T-helper 2 cell (primary cell): ENCODE results near the gene BMF.
A peak's percentile ranks its signal among the peaks of the same experiment; 100 is the strongest.

Source experiments
- DNase-seq, 5 experiments: peaks; one replicate each; pipeline versions ENCODE4 v3.0.0 to v3.0.0-alpha.2; 2012 to 2022

BMF gene

DNA sequence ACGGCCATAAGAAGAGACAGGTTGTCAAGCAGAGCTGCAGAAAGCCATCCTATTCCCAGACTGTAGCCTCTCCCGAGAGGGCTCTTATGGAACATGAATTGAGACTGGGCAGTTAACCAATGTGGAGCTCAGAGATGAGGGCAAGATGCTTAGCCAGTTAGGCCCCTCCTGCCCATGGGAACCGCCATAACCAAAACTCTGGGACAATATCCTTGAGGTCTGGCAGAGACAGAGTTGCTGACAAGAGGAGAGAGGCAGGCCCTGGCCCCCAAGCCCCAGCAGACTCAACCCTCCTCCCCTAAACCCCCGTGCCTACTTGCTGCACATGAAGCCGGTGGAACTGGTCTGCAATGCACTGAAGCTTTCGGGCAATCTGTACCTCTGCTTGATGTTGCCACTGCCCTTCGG, 4.8 kb downstream of the BMF start:
- no peak for DNase-seq

DNA sequence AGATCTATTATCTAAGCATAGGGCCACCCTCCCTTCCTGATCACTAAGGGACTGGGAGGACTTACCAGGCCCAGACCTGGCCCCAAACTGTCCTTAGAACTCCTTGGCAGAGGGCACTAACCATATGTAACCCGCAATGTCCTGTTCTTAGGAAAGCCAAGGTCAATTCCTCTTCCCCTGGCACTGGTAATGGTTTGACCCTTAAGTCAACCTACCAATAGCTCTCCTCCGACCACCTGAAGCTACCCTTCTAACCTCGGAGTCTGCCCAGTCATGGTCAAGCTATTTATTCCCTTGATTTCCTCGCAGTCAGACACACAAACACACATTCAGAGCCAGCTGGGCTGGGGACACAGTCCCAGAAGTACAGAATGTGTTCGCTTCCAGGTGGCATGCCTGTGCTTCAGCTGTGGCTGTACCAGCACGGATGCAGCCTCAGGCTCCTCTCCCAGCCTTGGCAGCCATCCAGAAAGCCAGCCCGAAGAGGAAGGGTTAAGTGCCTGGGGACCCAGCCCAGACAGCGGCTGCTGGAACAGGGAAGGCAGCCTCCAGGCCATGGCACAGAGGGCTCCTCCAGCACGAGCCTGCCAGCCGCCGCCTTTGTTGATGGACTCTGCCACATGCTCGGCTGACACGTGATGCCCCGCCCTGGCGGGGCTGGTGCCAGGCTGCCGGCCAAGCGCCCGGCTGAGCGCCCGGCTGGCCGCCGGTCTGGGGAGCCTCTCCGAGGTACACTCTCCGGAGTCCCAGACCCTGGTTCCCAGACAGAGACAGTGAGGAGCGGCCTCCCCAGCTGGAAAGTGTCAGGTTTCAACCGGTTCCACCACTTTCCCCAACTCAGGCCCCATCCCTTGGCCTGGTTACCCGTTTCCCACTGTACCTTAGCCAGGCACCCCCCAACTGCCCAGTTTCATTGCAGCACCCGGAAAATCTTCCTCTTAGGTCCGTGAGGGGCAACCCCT, 5.5 kb downstream of the BMF start:
- DNase-seq: no peak

DNA sequence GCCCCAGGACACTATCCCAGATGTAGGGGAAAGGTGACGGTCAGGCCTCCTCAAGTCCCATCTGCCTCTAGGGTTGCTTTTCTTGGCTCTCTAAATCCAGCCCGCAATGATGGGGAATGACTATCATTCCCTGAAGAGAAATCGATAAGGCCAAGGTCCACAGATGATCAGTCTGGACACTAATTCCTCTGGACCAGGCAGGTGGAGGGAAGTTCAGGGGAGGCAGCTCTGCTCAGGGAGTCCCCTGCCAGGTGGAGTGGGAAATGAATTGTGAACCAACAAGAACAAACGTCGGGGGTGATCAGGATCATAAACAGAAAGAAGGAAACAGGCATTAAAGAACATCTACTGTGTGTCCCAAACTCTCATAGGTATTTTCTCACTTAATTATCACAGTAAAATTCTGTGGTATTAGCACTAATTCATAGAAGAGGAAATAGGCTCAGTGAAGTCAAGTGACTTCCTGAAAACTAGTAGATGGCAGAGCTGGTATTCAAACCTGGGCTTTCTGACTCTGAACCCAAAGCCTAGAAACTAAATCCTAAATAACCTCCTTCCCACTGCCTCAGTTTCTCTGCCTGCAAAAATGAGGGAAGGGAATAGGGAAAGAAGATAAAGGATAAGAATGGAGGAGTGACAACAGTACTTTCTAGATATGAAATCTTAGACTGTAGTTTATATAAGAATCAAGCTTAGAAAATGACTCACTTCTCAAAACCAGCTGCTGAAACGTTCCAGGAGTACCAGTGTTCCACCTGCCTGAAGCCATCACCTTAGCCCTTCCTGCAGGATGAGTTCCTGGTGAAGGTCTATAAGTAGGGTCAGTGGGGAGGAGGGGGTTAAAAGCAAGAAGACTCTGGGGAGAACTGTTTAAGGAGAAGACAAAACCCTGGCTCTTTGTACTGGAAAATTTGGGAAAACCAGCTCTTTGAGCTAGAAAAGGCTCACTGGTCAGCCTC, 7.5 kb downstream of the BMF start:
- DNase-seq: no peak

DNA sequence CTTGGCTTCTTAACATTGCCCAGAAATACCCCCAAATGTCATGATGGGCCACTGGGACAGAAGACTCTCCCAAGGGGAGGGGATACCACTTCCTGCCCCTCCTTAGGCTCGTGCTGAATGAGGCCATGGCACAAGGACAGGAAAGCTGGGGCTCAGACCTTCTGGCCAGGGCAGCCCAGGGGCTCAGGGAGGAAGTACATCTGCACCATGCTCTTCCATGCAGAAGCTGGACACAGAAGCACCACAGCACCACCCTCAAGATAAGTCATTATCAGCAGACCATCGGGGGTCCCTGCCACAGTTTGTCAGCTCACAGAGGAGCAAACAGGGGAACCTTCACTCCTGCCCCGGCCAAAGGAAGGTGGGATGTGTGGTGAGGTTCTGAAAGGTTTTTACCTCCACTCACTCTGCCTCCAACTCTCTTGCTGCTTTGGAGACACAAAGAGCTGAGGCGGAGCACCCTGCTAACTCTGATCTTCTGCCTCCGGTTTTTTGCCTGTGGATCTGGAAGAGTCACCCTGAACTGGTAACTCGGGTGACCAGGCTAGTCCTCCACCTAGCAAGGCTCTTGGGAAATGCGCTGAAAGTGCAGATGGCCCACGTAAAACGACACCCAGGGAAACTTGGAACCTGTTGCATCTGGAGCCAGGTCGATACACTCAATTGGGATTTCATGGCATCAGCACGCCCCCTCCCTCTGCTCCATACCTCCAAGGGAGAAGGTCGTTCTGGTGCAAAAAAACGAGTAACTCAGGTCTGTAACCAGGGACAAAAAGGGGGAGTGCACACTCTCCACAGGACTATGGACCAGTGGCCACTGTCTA, 8.3 kb downstream of the BMF start:
- DNase-seq: no peak

DNA sequence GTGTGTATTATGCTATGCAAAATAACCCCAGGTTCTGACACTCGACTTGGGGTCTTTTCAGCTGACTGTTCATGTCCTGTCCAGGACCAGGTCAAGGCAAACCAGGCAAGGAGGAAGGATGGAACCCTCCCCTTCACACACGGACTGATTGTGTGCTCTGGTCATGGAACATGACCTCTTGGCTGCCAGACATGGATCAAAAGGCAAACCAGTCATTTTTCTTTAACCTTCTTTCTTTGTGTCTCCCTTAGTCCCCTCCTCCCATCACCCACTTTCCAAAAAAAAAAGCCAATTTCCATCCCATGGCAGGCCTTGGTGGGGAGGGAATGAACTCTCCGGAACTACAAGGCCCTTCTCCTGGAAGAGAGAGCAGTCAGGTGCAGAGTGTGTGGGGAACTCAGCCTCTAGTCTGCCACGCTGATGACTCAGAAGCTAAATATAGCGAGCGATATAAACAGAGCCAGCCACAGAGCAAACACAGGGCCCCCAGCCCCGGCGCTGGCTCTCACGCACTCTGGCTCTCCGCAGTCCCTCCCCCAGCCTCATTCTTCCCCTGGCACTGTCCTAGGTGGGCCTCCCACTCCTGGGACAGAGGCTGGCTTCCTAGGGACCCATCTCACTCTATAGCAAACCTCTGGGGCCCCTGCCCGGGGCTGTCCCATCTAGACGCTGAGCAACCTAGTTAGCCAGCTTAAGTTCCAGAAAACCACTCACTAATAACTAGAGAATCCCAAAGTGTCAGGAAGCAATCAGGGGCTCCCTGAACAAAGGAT, 10.0 kb downstream of the BMF start:
- DNase-seq: peak in 3 of 5 experiments; percentile 21 to 89 (median 44)

DNA sequence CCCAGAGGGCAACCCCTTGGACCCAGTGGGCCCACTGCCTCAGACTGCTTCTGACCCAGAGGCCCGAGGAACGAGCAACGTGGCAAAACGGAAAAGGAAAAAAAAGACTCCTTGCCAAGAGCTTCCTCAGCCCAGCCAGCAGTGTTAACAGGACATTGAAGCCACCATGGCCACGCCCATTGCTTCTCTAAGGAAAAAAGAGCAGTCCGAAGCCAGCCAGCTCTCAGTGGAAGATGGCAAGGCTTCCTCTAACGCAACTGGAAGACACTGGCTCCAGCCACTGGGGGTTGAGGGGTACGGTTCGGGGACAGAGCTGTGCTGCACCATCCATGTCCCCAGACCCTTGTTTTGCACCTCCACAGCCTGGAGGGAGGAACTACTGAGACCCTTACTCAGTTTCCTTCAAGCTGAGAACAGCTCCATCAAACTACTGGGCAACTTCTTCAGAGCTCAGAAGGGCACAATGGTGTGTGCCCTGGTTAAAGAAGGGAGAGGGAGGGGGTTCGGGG, 10.7 kb downstream of the BMF start:
- no peak for DNase-seq

DNA sequence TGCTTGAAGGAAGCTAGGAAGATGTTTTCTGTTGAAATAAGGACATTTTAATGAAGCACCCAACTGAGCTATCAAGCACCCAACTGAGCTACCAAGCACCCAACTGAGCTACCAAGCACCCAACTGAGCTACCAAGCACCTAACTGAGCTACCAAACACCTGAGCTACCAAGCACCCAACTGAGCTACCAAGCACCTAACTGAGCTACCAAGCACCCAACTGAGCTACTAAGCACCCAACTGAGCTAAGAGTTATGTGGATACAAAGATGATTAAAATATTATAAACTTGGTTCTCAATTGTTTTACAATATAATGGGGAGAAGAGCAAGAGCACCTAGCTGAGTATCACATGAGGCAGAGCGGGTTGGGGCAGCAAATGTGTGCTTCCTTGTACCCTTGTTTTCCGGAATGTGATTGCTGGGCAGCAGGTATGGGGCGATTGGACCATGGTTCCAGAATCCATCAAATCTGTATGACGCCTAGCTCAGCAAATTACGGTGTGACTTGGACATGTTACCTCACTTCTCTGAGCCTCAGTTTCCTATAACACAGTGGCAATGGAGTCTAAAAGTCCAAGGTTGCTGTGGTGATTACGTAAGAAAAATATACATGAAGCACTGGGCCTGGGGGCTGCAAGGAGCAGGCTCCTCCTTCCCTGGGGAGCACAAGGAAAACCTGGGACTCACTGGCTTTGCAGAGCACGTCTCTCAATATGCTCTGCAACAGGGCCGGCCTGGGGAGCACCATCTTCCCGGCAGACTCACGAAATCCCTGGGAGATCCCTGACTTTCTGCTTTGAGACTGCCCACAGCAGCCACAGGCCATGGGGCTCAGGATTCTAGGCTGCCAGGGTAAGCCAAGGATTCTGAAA, 11.3 kb downstream of the BMF start:
- no peak for DNase-seq

DNA sequence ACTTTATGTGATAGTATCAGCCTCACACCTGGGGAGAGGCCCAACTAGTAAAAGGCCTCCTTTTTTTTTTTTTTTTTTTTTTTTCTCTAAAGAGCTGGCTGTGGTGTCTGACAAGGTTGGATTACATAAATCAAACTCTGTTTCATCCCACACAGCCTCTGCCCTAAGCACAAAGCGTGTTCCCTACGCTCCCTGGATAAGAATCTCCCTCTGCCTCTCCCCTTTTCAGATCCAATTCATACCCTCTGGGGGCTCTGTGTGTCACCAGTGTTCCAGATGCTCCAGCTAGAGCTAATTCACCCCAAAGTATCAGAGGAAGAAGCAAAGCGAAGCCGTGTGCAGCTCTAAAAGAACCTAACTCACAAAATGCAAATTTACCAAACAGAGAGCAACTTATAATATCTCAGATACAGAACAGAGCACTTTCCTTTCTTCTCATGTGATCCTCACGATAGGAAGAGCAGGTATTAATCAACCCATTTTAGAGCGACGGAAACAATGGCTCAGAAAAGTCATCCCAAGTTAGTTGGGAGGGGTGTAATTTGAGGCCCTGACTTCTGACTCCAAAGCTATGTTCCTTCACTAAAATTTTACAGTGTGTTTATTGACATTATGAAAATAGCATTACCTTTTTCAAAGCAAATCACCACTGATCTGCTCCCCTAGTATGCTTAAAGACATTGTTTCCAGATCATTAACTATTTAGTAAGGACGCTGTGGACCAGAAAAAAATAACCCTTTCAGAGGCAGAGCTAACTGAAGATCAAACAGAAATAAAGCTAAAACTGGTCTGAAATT, 12.4 kb downstream of the BMF start:
- no peak for DNase-seq

DNA sequence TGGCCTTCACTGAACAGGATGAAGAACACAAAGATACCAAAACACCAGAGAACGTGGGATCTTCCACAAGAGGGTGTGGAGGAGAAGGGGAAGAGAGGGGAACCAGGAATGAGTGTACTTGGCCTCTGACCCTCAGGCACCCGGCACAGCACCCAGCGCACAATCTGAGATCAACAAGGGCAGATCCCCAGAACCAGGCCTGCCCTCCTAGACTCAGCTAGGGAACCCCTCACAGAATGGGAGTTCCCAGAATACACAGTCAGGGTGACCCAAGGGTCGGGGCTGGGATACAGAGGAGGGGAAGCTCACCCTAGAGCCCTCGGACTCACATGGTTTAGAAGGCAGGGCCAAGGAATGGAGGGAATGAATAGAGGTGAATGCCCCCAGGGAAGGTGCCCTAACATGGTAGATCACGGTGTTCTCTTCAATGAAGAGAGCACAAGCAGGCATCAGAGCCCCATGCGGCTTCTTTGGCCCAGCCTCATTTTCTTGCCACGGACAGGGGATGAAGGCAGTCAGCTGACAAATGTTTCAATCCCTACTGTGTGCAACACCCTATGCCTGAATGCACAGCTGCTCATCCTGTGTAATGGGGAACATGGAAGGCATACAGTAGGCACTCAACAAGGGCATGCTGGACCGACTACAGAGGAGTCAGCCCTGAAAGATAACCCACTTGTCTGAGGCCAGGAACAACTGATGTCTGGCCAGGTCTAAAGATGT, 13.1 kb downstream of the BMF start:
- DNase-seq: no peak

DNA sequence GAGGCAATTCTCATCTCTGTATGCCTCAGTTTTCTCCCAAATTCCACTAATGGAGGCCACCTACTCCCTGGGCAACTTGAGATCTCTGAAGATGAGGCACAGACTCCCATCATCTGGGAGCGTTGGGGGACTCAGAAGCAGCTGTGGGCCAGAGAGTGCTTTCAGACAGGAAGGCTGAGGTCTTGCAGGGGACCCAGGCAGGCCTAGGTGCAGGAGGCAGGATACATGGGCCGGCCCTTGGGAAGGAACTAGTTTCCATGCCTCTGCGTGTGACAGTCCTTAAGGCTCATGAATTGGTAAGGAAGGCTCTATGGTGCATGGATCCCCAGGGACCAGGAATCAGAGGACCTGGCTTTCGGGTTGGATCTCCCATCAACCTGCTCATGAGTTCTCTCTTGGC, 14.5 kb downstream of the BMF start:
- DNase-seq: no peak

DNA sequence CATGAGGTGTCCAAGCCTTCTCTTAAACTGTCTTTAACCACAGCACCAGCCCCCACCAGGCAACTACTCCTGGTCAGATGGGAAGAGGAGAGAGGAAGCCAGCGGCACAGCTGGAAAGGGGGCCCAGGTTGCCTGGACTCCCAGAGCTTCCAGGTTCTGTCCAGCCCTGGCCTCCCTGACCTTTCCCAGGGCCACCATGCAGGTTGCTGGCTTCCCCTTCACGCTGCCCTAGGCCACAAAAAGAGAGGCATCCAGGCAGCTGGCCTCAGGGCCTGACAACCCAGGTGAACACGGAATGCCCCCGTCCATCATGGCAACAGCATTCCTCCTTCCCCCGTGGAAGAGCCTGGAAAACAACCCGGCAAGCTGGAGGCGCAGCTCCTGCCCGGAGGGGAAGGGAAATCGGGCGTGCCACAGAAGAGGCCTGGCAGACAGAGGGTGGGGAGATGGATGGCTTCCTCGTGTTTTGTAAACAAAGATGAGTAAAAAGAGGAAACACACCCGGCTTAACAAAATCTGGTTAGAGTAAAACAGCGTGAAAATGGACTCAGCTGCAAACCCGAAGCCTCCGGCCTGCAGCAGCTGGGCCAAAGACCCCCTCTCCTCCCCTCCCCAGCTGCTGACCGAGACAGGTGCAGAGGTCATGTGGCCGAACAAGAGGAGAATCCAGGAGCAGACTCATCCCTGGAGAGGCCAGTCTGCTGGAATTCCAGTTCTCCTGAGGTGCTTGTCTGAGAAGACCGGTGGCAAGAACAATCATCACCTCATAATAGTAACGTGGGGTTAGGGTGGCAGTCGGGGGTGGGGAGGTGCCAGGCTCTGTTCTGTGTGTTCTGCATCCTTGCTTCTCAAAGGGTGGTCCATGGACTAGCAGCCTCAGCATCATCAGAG, 15.5 kb downstream of the BMF start:
- no peak for DNase-seq

DNA sequence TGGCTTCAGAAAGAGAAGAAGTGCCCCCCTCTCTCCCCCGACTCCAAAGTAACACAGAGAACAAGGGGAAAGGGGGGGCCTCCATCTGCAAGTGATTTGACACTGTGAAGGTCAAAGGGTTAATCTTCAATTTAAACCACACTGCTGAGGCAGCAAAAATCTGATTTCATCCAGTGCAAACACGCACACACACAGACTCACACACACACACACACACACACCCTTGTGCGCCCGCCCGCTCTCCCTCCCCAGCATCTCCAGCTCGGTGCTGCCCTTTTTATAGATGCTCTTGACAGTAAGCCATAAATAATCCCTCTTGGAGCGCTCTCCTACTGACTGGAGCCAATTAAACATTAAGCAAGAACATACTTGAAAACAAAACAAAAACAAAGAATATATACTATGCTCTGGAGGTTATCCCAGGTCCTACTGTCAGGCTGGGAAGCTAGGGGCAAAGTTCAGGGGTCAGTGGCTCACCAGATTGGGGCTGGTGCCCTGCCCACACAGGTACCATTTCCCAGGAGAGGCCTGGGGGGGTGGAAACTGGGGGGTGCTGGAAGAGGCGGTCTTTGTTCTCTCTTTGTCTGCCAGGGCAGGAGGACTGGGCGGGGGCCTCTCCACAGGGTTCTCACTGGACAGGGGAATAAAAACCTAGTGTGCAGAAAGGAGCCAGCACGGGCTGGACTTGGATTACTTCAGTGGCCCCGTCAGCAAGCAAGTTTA, 16.3 kb downstream of the BMF start:
- no peak for DNase-seq

DNA sequence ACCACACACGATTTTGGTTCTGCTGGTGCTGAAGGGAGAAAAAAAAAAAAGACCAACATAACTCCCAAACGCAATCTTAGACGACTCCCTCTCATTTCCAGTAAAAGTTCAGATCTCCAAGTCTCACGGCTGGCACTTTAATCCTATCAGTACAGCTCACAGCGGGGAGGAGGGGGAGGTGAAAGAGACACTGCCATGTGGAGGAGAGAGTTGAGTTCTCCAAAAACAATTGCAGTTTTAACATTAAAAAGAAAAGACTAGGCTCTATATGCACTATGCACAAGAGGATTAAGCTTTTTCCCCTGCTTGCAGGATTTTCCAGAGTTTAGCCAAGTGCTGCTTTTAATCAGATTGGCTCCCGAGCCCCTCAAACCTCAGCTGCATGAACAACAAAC, 16.8 kb downstream of the BMF start:
- DNase-seq: no peak

DNA sequence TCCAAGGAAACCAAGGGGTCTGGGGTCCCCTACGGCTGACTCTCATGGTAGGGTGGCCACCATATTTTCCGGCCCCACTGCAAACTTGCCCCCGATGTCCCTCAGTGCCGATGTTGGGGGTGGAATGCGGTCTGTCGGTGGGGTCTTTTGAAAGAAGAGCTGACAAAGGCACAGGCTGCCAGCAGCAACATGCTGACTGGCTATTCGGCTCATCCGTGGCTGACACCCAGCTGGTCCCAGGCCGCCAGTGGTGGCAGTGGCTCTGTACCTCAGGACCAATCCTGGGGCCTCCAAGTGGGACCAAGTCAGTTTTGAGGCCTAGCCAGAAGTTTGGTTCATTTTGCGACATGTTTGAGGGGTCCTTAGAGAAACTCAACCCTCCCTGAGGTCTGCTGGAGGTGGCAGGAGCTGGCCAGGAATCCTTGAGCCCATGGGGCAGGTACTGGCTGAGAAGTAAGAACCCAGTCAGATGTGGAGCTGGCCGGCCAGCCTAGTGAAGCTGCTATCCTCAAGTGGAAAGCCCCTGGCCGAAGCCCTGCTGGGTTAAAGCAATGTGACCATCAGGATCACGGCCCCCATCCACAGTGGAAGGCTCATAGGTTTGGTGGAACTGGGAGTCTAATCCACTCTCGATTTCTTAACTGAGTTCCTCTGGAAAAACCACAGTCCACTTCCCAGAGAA, 17.8 kb downstream of the BMF start:
- no peak for DNase-seq

DNA sequence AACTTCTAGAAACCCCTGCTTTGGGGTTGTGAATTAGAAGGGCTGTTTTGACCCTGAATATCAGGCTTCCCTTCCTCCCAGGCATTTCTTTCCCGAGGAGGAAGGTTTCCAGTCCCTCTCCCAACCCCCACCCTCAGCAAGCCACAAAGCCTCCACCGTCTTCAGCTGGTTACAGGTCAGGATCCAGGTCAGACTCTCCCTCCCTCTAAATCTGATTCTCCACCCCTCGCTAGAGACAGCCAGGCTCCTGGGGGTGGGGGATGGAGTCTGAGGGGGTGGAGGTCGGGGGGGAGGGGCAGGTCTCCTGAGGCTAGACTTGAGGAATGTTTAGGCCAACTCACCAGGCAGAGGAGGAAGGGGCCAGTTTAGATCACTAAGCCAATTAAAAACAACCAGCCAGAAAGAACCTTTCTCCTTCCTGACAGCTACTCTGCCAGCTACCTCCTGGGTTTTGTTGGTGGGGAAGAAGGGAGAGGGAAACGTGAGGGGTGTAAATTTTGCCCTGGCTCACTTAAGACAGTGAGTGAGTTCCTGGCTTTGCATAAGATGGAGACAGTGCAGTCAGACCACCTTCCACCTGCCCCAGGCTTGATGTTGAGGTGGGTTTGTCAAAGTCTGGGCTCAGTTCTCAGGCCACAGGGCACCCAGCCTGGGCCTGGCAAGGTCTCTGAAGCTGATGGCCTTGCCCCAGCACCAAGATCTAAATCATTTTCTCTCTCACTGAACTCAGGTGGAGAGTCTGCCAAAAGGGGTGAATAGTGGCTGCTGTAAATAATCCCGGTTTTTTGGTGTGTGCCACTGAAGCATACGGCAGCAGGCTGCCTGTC, 19.5 kb downstream of the BMF start:
- DNase-seq: no peak
